GM18951 (cell line): Measurements from ENCODE around the gene ACTL7A.

ENCODE experiments used
- POLR2A ChIP-seq: IDR thresholded peaks from 4 replicates; pipeline ENCODE4 v1.6.1; 2011; ENCODE audit warnings: mild to moderate bottlenecking; ENCODE audit not compliant: insufficient read length, insufficient read depth; ENCODE audit errors: extremely low read depth
- in situ Hi-C: fragments of 300-500 bp; cut with MboI; formaldehyde crosslinking; loops from one replicate; pipeline ENCODE4 v1.12.0; 2022; ENCODE audit warnings: low sequenced_read_pairs, mixed read lengths, inconsistent platforms; ENCODE audit not compliant: unreplicated experiment

Gene ACTL7A

GRCh38 chr9:108861997-108862396 is at the start of gene ACTL7A:
TSS of gene ACTL7A (plus strand) at chr9:108862266. CDS start at chr9:108862323, 57 bp downstream.
- no peak for TF ChIP-seq POLR2A
- in situ Hi-C loops, result no loop called here

- TF ChIP-seq POLR2A, result no peak
- in situ Hi-C loops, result no loop called here
Measured at GRCh38 chr9:108812396-108813025, 49.6 kb upstream of the ACTL7A start.

GRCh38 chr9:108813951-108814601 is 48.0 kb upstream of the ACTL7A start:
- in situ Hi-C loops, result no loop called here
- no peak for TF ChIP-seq POLR2A

- no peak for TF ChIP-seq POLR2A
- in situ Hi-C loops, result no loop called here
Measured at GRCh38 chr9:108815156-108815555, 46.9 kb upstream of the ACTL7A start.

GRCh38 chr9:108816037-108816436 is 46.0 kb upstream of the ACTL7A start:
- TF ChIP-seq POLR2A, result no peak
- in situ Hi-C loops, result no loop called here

- TF ChIP-seq POLR2A, result no peak
- in situ Hi-C loops, result no loop called here
Measured at GRCh38 chr9:108823829-108824228, 38.2 kb upstream of the ACTL7A start.

GRCh38 chr9:108830272-108830671 is 31.8 kb upstream of the ACTL7A start:
- no peak for TF ChIP-seq POLR2A
- in situ Hi-C loops, result no loop called here

GRCh38 chr9:108831496-108832178 is 30.4 kb upstream of the ACTL7A start:
- in situ Hi-C loops, result no loop called here
- TF ChIP-seq POLR2A, result no peak

- no peak for TF ChIP-seq POLR2A
Measured at GRCh38 chr9:108832179-108832500, 29.9 kb upstream of the ACTL7A start.

GRCh38 chr9:108834959-108835665 is 27.0 kb upstream of the ACTL7A start:
- TF ChIP-seq POLR2A, result no peak
- in situ Hi-C loops, result no loop called here

More at GRCh38 chr9:108832179-108832500, 29.9 kb upstream of the ACTL7A start:
- in situ Hi-C loops, result no loop called here

GRCh38 chr9:108835831-108836230 is 26.2 kb upstream of the ACTL7A start:
- in situ Hi-C loops, result no loop called here
- TF ChIP-seq POLR2A, result no peak

GRCh38 chr9:108836319-108836718 is 25.7 kb upstream of the ACTL7A start:
- in situ Hi-C loops, result no loop called here
- TF ChIP-seq POLR2A, result no peak

GRCh38 chr9:108836781-108837180 is 25.3 kb upstream of the ACTL7A start:
- in situ Hi-C loops, result no loop called here
- TF ChIP-seq POLR2A, result no peak
